ENCODE data around the gene SFTPB. TPM values are rescaled to one million over a fixed set of nuclear protein-coding genes. Genes with fewer than 3 reads are reported as not detected.
"Not testable (repeated sequence)": the region's sequence is repeated elsewhere in the genome, so short reads cannot be mapped to it uniquely, and the experiment has no call there.

SFTPB gene
- total RNA-seq, 1 donor, result not detected

- H3K4me1 ChIP-seq (ENCODE audit: insufficient read depth, low read length), result peaks cover 54% of the 10 kb centered on the region
- H3K4me3 ChIP-seq (ENCODE audit: low read length), result no peak overlapping the region
- no peaks in the 10 kb centered on the region for H3K9me3 ChIP-seq (ENCODE audit: low read depth, low read length)
- no peaks in the 10 kb centered on the region for H3K27me3 ChIP-seq (ENCODE audit: insufficient read depth, low read length)
Observed at GRCh38 chr2:85674417-85674816, 6.4 kb upstream of the SFTPB start.

- peaks cover 53% of the 10 kb centered on the region for H3K4me1 ChIP-seq (ENCODE audit: insufficient read depth, low read length)
- no peak overlapping the region for H3K4me3 ChIP-seq (ENCODE audit: low read length)
- no peaks in the 10 kb centered on the region for H3K9me3 ChIP-seq (ENCODE audit: low read depth, low read length)
- H3K27me3 ChIP-seq (ENCODE audit: insufficient read depth, low read length), result no peaks in the 10 kb centered on the region
Observed at GRCh38 chr2:85673716-85674375, 5.8 kb upstream of the SFTPB start.

GRCh38 chr2:85672456-85672855 is 4.5 kb upstream of the SFTPB start:
- H3K9me3 ChIP-seq (ENCODE audit: low read depth, low read length), result no peaks in the 10 kb centered on the region
- H3K4me3 ChIP-seq (ENCODE audit: low read length), result no peak overlapping the region
- peaks cover 49% of the 10 kb centered on the region for H3K4me1 ChIP-seq (ENCODE audit: insufficient read depth, low read length)
- no peaks in the 10 kb centered on the region for H3K27me3 ChIP-seq (ENCODE audit: insufficient read depth, low read length)

GRCh38 chr2:85670416-85670815 is 2.4 kb upstream of the SFTPB start:
- not testable (repeated sequence) for H3K4me3 ChIP-seq (ENCODE audit: low read length); H3K27me3 ChIP-seq (ENCODE audit: insufficient read depth, low read length); H3K9me3 ChIP-seq (ENCODE audit: low read depth, low read length)
- peaks cover 57% of the 10 kb centered on the region for H3K4me1 ChIP-seq (ENCODE audit: insufficient read depth, low read length)

GRCh38 chr2:85669549-85669948 is 1.6 kb upstream of the SFTPB start:
- no peaks in the 10 kb centered on the region for H3K9me3 ChIP-seq (ENCODE audit: low read depth, low read length)
- peaks cover 53% of the 10 kb centered on the region for H3K4me1 ChIP-seq (ENCODE audit: insufficient read depth, low read length)
- H3K4me3 ChIP-seq (ENCODE audit: low read length), result no peak overlapping the region
- no peaks in the 10 kb centered on the region for H3K27me3 ChIP-seq (ENCODE audit: insufficient read depth, low read length)

- H3K4me1 ChIP-seq (ENCODE audit: insufficient read depth, low read length), result peaks cover 45% of the 10 kb centered on the region
- H3K9me3 ChIP-seq (ENCODE audit: low read depth, low read length), result no peaks in the 10 kb centered on the region
- H3K27me3 ChIP-seq (ENCODE audit: insufficient read depth, low read length), result no peaks in the 10 kb centered on the region
Observed at GRCh38 chr2:85668857-85669142, 801 bp upstream of the SFTPB start.

GRCh38 chr2:85667561-85668008 is 414 bp downstream of the SFTPB start:
- H3K9me3 ChIP-seq (ENCODE audit: low read depth, low read length), result no peaks in the 10 kb centered on the region
- H3K27me3 ChIP-seq (ENCODE audit: insufficient read depth, low read length), result no peaks in the 10 kb centered on the region
- peaks cover 33% of the 10 kb centered on the region for H3K4me1 ChIP-seq (ENCODE audit: insufficient read depth, low read length)
- no peak overlapping the region for H3K4me3 ChIP-seq (ENCODE audit: low read length)

More at GRCh38 chr2:85668857-85669142, 801 bp upstream of the SFTPB start:
- H3K4me3 ChIP-seq (ENCODE audit: low read length), result no peak overlapping the region

- Histone ChIP-seq H3K9me3 (ENCODE audit: low read depth, low read length) (no peaks in the 10 kb centered on the region), H3K4me3 (ENCODE audit: low read length) (no peak overlapping the region), H3K4me1 (ENCODE audit: insufficient read depth, low read length) (peaks cover 26% of the 10 kb centered on the region), H3K27me3 (ENCODE audit: insufficient read depth, low read length) (no peaks in the 10 kb centered on the region)
Observed at GRCh38 chr2:85666435-85667316, 1.3 kb downstream of the SFTPB start.

- Histone ChIP-seq H3K9me3 (ENCODE audit: low read depth, low read length) (no peaks in the 10 kb centered on the region), H3K27me3 (ENCODE audit: insufficient read depth, low read length) (no peaks in the 10 kb centered on the region), H3K4me1 (ENCODE audit: insufficient read depth, low read length) (peaks cover 26% of the 10 kb centered on the region), H3K4me3 (ENCODE audit: low read length) (no peak overlapping the region)
Observed at GRCh38 chr2:85666016-85666415, 2.0 kb downstream of the SFTPB start.

GRCh38 chr2:85665264-85665937 is 2.6 kb downstream of the SFTPB start:
- peaks cover 26% of the 10 kb centered on the region for H3K4me1 ChIP-seq (ENCODE audit: insufficient read depth, low read length)
- no peaks in the 10 kb centered on the region for H3K27me3 ChIP-seq (ENCODE audit: insufficient read depth, low read length)
- no peak overlapping the region for H3K4me3 ChIP-seq (ENCODE audit: low read length)
- H3K9me3 ChIP-seq (ENCODE audit: low read depth, low read length), result no peaks in the 10 kb centered on the region

GRCh38 chr2:85663594-85664565 is 4.1 kb downstream of the SFTPB start:
- peaks cover 16% of the 10 kb centered on the region for H3K4me1 ChIP-seq (ENCODE audit: insufficient read depth, low read length)
- H3K9me3 ChIP-seq (ENCODE audit: low read depth, low read length), result no peaks in the 10 kb centered on the region
- H3K4me3 ChIP-seq (ENCODE audit: low read length), result no peak overlapping the region
- H3K27me3 ChIP-seq (ENCODE audit: insufficient read depth, low read length), result no peaks in the 10 kb centered on the region

- Histone ChIP-seq H3K9me3 (ENCODE audit: low read depth, low read length) (no peaks in the 10 kb centered on the region), H3K4me1 (ENCODE audit: insufficient read depth, low read length) (peaks cover 8% of the 10 kb centered on the region)
Observed at GRCh38 chr2:85662899-85663593, 5.0 kb downstream of the SFTPB start.

GRCh38 chr2:85661139-85661858 is 6.7 kb downstream of the SFTPB start:
- Histone ChIP-seq H3K9me3 (ENCODE audit: low read depth, low read length) (no peaks in the 10 kb centered on the region), H3K4me1 (ENCODE audit: insufficient read depth, low read length) (peaks cover 2% of the 10 kb centered on the region), H3K4me3 (ENCODE audit: low read length) (no peak overlapping the region), H3K27me3 (ENCODE audit: insufficient read depth, low read length) (no peaks in the 10 kb centered on the region)

More at GRCh38 chr2:85662899-85663593, 5.0 kb downstream of the SFTPB start:
- Histone ChIP-seq H3K27me3 (ENCODE audit: insufficient read depth, low read length) (no peaks in the 10 kb centered on the region), H3K4me3 (ENCODE audit: low read length) (no peak overlapping the region)
